Retinal pigment epithelial cell (primary cell): ENCODE data around the gene EXOC4.
A peak's percentile ranks its signal among the peaks of the same experiment; 100 is the strongest.

ENCODE experiments used
- DNase-seq: peaks from one replicate; pipeline ENCODE4 v3.0.0-alpha.2; 2010; ENCODE audit warnings: low read depth
- H3K4me3 ChIP-seq: 2 replicates; pipeline ENCODE4 v1.5.1; 2011; ENCODE audit warnings: mild to moderate bottlenecking, low read length, control low read depth, moderate library complexity
- CTCF ChIP-seq: conservative IDR thresholded peaks from 2 replicates; pipeline ENCODE4 v1.5.1; 2011; ENCODE audit warnings: low read depth, low read length, control low read depth, inconsistent platforms

The EXOC4 gene

GRCh38 chr7:133518718-133519117, 265.8 kb downstream of the EXOC4 start:
- no peak for DNase-seq
- H3K4me3 ChIP-seq: no peak overlapping the region
- no peak for TF ChIP-seq CTCF

GRCh38 chr7:133520248-133520647, 267.4 kb downstream of the EXOC4 start:
- DNase-seq: no peak
- TF ChIP-seq CTCF: no peak
- no peak overlapping the region for H3K4me3 ChIP-seq

GRCh38 chr7:133522501-133522900, 269.6 kb downstream of the EXOC4 start:
- TF ChIP-seq CTCF: no peak
- H3K4me3 ChIP-seq: no peak overlapping the region
- DNase-seq: no peak

- no peak overlapping the region for H3K4me3 ChIP-seq
- no peak for TF ChIP-seq CTCF
- DNase-seq: no peak
Observed at GRCh38 chr7:133528796-133529195, 275.9 kb downstream of the EXOC4 start.

- TF ChIP-seq CTCF: no peak
- DNase-seq: no peak
- no peak overlapping the region for H3K4me3 ChIP-seq
Observed at GRCh38 chr7:133529861-133530260, 277.0 kb downstream of the EXOC4 start.

- no peak for TF ChIP-seq CTCF
- H3K4me3 ChIP-seq: no peak overlapping the region
- DNase-seq: peak; percentile 89
Observed at GRCh38 chr7:133530682-133531081, 277.8 kb downstream of the EXOC4 start.

- DNase-seq: no peak
- H3K4me3 ChIP-seq: no peak overlapping the region
- TF ChIP-seq CTCF: no peak
Observed at GRCh38 chr7:133534816-133535215, 281.9 kb downstream of the EXOC4 start.
